Stimulated activated naive CD4-positive, alpha-beta T cell treated with Interleukin-2 at 50 U/mL for 16 hours (primary cell): ENCODE measurements around the gene MYB.
"Not testable (repeated sequence)": the region's sequence is repeated elsewhere in the genome, so short reads cannot be mapped to it uniquely, and the experiment has no call there.

ENCODE experiments used
- DNase-seq: peaks from one replicate; lab custom pipeline; 2025; lab: John Stamatoyannopoulos, UW

Gene MYB

DNA sequence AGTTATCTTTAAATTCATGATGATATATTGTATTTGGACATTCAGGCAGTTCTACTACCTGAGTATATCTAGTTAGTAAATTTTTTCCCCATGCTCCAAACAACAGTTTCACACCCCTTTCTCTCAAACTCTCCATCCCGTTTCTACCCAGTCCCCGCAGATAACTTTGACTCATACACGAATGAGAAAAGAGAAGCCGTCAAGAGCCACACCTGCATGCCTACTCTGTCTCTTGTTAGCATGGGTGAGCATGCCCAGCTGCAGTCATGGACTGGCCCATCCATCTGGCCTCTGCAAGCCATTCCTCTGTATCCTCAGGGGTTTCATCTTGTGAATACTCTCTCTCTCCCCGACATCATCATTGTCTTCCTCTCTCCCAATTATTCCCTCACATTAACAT lies 41.5 kb downstream of the MYB start:
- no peak for DNase-seq

DNA sequence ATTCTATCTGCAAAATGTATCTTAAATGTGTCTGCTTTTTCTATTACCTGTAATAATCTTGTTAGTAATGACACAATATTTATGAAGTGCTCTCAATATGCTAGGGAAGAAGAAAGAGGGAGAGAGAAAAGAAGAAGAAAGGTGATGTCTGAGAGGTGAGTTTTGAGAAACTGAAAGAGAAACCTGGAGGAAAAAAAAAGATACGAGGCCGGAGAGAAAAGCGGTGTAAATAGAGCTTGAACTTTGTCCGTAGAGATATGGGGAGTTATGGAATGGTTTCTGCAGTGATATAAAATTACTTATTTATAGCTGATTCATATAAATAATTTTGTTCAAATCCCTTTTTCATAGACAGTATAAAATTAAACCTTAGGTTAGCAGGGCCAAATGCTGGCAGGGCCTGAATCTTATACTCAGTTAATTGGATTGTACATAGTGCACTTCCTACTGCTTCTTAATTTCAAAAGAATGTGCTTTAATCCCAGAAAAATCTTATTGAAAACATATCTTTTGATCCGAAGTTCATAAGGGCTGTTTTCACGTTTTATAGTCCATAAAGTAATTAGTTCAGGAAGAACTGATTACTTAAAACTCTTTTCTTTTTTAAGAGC lies 43.0 kb downstream of the MYB start:
- DNase-seq: no peak

DNA sequence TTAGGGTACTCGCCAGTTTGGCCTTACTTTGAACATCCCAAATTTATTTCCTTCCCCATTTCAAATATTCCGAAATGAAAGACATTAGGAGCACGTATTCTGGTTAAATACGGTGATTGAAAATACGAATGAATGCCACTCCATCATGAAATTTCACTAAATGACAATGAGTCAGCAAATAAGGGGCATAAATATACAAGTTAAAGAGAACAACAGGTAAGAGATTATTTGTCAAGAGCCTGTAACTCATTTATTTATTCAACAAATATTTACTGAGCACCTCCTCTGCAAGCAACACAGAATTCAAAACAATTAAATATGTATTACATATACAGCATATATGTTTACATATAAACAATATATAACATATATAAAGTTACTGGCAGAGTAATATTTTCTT lies 44.8 kb downstream of the MYB start:
- DNase-seq: no peak

DNA sequence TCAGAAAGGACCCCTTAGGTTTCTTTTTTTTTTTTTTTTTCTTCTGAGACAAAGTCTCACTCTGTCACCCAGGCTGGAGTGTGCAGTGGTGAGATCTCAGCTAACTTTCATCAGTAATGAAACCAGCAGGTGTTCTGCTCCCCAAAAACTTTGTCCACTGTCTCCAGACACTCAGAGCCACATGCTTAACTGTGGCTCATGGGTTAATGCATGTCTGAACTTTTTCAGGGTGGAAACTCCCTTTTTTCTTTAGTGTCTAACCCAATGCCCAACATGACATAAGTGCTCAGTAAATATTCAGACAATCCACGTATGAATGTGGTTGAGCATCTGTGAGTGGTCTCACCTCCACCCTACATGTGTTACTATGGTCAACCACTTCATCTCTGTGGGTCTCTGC lies 45.4 kb downstream of the MYB start:
- no peak for DNase-seq

DNA sequence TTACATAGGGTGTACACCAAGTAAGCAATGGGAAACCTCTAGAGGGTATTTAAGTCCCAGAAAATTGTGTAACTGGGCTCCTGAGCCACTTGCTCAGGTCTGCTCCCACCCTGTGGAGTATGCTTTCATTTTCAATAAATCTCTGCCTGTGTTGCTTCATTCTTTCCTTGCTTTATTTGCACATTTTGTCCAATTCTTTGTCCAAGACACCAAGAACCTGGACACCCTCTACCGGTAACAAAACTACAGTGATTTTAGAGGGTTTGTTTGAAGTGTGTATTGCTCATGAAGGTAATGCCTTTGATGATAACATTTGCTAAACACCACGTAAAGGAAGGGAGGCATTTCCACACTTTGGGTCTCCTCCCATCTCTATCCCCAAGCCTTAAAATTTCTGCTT lies 46.2 kb downstream of the MYB start:
- DNase-seq: no peak

DNA sequence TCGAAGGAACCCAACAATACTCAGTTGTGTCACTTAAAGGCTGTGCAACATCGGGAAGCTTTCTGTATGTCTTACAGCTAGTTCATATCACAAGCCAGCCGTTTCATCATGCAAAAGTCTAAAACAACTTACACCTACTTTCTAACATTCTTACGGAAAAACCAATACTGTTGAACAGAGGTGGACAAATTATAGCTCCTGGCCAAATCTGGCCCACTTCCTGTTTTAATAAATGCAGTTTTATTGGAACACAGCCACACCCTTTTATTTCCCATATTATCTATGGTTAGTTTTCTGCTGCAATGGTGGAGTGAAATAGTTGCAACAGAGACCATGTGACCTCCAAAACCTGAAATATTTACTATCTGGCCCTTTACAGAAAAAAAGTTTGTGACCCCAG lies 46.6 kb downstream of the MYB start:
- DNase-seq: no peak

DNA sequence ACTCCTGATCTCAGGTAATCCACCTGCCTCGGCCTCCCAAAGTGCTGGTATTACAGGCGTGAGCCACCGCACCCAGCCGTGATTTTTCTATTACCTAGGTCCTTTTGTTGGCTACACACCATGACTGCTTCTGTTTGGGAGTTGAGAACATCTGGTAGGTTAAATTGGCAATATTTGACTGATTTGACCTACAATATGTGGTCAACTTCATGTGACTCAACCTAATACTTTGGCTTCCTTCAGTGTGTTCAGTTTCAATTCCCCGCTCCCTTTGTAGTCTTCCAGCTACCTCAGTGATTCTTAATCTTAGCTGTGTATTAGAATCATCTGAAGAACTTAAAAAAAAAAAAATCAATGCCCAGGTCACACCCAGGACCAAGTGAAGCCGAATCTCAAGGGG lies 47.4 kb downstream of the MYB start:
- DNase-seq: no peak

DNA sequence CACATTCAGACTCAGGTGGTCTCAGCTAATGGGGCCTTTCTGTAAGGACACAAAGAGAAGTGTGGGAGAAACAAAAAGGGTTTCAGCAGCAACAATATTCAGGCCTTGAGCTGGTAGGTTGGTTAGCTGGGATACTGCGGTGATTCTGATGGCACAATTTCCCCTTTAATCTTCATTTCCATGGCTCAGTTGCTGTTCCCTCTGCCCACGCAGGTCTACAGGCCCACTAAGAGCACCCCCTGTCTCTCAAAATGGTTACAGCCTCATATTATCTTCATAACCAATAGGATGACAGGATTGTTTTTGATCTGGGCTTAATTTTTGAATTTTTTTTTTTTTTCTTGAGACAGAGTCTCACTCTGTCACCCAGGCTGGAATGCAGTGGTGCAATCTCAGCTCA lies 48.9 kb downstream of the MYB start:
- no peak for DNase-seq

DNA sequence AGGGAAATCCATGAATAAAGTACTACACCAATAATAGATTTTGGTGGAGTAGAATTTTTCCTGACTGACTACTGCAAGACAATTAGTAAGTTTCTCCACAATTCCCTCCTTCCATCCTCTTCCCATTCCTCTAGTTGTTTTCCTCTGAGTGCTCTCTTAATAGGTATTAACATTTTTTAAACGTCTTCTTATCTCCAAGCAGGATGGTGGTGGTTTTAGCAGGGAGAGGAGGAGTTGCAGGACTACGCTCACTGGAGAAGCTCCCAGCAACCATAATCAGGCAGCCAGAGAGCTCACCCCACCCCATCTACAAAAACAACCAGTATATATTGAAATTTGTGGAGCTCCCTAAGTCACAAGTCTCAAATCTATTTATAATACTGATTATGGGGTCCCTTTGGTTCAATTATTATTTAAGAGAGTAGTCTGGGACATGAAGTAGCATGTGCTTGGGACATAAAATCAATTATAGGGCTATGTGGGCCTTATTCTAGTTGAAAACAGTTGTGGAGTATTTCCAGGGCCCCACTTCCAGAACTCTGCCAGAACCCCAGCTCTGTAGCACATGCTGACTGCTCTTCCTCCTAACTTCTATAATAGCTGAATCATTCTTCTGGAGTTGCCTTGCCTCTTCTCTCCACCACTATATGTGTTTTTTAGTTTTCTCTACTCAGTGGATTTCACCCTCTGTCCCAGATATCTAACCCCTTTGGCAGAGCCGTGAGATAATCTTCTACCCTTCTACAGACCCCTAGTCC lies 49.8 kb downstream of the MYB start:
- no peak for DNase-seq

DNA sequence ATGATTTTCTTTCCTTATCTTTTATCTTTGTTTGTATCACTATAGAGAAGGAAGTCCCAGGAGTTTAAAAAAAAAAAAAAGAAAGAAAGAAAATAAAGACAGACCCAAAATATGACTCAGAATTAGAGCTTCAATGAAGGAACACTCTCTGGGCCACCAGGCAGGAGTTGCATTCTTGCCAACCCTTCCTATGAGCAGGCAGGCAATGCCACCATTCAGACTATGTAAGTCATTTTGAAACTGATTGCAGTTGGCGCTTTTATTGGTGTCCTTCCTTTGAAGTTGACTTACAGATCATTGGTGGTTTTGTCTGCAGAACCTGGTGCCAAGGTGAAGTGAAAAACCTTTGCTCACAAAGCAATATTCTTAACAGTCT lies 50.3 kb downstream of the MYB start:
- no peak for DNase-seq

DNA sequence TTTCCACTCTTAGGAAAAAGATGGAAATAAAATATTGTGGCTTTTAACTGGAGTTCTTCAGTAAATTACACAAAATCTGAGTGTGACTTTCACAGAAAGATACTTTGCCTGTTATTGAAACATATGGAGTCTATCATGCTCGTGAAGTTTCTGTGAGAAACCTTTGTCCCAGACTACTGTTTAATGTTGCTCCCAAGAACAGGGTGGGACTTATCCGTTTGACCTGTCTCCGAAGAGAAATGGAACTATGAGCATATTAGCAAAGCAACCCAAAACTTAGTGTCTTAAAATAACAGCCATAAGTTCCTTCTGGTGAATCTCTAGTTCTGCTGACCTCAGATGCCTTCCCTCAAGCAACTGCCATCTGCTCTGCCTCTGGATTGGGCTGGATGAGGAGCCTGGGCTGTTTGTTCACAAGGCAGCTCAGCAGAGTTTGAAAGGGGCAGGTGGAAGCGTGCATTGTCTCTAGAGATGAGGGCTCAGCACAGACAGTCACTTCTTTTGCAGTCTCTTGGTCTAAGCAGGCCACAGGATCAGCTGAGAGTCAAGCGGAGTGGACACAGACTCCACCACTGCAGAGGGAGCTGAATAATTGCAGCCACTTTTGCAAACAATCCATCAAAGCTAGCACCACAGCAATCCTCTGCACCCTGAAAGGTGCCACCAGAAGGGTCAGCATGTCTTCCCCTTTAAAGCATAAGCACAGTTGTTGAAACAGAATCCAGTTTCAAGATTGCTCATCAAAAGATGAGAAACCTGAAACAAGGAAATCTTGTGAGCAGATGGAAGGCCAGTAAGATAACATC lies 52.8 kb downstream of the MYB start:
- no peak for DNase-seq

DNA sequence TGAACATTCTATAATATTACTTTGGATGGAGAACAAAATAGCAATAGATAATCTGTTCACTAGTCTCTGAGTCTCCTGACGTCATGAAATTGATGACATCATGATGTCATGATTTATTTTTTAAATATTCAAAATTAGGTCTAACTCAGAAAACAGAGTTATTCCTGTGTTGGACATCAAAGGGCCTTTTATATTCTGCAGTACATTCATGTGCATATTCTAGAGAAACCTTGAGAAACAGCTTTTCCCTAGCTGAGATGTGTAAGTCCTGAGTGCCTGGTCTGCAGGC lies 53.3 kb downstream of the MYB start:
- no peak for DNase-seq

DNA sequence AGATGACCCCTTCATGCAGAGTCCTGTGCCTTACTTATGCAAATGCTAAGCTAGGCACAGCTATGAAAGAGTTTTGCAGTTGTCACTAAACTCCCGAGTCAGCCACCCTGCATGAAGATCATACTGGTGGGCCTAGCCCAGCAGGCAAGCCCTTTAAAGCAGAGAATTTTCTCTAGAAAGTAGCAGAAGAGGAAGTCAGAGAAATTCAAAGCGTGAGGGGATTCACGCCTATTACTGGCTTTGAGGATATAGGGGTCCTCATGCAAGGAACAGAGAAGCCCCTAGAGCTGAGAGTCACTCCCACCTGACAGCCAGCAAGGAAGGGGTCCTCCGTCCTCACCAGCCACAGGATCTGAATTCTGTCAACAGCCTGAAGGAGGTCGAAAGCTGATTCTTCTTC lies 54.6 kb downstream of the MYB start:
- DNase-seq: no peak

DNA sequence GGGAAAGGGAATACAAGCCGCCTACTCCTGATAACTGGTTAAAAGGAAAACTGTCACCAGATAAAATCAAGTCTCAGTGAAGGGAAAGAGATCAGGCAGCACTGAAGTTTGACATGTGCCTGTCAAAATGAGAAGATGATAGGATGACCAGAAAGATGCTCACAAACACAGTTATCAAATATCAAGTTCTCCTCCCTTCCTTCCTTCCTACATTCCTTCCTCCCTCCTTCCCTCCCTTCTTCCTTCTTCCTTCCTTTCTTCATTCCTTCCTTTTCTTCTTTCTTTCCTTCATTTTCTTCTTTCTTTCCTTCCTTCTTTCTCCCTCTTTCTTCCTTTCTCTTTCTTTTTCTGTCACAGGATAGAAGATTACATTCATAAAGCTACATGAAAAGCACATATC lies 55.2 kb downstream of the MYB start:
- DNase-seq: no peak

DNA sequence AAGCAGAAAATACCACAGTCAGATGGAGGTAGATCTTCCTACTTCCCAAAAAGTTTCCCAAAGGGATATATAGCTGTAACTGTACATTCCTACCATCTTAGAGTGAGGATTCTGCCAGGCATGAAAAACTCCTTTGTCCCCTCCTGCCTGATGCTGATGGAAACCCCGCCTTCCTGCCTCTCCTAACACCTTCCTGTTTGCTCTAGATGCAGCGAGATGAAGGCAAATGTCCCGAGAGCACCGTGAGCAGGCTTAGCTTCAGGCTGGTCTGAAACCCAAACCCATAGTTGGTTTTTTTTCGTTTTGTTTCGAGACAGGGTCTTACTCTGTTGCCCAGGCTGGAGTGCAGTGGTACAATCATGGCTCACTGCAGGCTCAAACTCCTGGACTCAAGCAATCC lies 55.6 kb downstream of the MYB start:
- no peak for DNase-seq

DNA sequence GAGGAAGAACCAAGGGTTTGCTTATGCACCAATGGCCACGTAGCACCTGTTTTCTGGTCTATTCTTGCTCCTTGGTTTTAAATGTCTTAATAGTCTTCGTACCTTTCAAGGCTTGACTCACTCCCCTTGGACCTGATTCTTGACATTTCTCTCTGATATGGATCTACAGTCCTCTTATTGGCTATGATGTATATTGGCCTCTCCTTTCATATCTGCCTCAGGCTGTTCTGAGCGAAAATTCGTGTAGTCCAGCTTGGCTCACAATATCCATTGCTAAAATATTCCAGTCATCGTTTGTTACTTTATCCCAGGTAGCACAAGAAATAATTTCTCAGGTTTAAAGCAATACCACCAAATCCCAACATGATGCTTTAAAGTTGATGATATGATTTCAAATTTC lies 59.6 kb downstream of the MYB start:
- no peak for DNase-seq

DNA sequence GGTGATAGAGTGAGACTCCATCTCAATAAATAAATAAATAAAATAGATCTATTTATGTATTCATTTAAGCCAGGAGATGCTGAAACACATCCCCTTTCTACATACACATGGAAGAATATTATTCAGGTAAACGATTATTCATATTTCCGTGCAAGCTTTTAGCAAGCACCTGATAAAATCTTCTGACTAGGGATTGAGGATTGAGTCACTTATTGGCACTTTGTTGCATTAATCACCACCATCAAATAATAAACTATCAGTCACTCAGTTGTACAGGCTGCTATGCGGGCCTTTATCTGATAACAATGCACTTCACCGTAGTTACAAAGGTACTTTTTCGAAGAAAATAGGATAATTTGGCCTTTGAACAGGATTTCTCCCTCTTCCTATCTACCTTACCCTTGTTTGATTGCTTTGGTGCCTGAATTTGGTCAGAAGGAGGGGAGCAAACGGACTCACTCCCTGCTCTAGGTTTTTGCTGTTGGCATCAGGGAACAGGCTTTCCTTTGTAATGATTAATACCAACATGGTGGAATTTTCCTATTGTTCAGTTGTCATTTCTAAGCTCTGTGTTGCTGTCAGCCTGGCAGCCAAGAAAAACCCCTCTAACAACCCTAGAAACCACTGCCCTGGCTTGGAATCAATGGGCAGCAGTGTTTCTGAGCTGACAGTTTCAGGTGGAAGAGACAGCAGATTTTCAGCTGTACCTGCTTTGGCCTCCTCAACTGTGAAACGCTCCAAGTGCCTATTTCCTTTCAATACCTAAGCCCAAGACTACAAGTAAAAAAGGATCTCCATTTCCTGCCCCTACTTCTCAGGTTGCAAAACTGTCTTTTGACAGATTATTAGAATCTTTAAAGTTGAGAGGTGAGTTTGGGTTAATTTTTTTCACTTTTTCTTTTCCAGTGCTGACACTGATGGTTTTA lies 63.0 kb downstream of the MYB start:
- DNase-seq: no peak

DNA sequence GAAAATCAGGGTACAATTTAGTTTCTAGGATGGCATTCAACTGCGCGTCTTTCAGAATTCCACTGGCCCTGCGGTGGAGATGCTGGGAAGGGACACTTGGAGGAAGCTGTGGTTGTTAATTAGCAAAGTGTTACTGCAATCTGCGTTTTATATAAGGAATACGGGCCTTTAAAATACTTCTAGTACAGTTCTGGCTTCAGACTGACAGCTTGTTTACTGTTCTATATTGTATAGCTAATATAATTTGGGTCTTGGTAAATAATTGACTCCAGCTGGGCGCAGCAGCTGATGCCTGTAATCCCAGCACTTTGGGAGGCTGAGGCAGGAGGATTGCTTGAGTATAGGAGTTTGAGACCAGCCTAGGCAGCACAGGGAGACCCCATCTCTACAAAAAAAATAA lies 63.7 kb downstream of the MYB start:
- DNase-seq: no peak

DNA sequence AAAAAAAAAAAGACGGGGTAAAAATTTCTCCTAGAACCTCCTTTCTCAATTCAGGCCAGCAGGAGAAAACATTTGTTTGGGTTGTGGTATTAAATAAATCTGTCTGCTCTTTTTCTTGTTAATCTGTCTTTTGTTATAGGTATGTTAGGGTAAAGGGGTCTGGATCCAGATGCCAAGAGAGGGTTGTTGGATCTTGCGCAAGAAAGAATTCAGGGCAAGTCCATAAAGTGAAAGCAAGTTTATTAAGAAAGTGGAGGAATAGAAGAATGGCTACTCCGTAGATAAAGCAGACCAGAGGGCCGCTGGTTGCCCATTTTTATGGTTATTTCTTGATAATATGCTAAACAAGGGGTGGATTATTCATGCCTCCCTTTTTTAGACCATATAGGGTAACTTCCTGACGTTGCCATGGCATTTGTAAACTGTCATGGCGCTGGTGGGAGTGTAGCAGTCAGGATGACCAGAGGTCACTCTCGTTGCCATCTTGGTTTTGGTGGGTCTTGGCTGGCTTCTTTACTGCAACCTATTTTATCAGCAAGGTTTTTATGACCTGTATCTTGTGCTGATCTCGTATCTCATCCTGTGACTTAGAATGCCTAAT lies 65.4 kb downstream of the MYB start:
- not testable (repeated sequence) for DNase-seq

DNA sequence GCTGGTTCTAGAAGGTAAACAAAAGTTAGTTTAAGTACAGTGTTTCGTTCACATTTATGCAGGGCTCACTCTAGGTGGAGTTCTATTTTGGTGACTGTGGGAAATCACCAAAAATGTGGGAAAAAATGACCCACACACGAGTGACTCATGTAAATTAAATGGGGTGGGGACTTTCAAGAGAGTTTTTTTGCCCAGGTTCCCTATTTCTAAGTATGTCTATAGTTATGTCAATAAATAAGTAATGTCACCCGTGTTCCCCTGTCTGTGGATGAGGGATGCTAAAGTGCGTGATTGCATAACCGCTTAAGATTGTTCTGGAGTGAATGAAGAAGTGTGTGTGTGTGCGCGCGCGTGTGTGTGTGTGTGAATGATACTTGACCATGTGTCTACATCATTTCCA lies 69.1 kb downstream of the MYB start:
- DNase-seq: no peak

DNA sequence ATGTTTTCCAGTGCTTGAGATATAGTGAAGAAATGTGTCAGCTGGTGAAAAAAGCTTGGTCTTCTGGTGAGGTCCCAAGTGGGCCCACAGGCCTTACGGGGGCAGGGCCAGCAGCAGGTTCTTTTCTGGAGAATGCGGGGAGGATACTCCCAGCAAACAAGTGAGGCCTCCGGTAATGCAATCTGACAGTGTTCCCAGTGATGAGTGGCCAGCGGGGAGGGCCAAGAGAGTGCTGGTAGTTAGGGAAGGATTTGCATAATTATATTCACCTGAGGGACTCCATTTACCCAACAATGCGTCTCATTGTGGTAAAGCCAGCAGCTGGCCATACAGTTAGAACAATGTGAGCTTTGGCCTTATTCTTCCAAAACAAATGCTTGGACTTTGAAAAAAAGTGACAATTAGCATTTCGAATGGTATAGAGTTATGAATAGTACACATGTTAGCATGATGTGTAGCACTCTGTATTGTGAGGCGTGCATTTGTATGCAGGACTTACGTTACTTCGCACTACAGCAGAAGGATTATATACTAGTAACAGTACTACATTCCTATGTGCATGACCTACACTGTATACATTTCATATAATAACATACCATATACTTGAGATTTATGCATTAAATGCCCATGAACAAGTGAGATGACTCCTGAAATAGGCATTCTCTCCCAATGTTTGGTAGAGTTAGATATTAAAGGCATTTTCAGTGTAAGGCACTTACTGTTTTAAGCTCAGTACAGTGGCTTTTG lies 69.8 kb downstream of the MYB start:
- no peak for DNase-seq
